Measurements from ENCODE around the gene PAQR5.

GRCh38 chr15:69289342-69290146 is 9.2 kb upstream of the PAQR5 start:
- TF ChIP-seq POLR2A (IDR thresholded peaks at IDR 0.05; ENCODE audit: low read depth, low read length) = no peak
- no peak for TF ChIP-seq POLR2AphosphoS5 (IDR thresholded peaks at IDR 0.05; ENCODE audit: low read depth, low read length)
- no peak for TF ChIP-seq TAF1 (IDR thresholded peaks at IDR 0.05; ENCODE audit: borderline replicate concordance, low read depth, low read length)
